Measurements from ENCODE around the gene GSTT2. TPM values are rescaled to one million over a fixed set of nuclear protein-coding genes. Genes with fewer than 3 reads are reported as not detected.

GSTT2 gene
- total and polyA plus RNA-seq, 2 experiments from 2014 or later = 0.44 TPM; not detected in 1

GRCh38 chr22:24028533-24028932, 48.6 kb downstream of the GSTT2 start:
- Histone ChIP-seq H3K4me2 (no peak overlapping the region), H3K27me3 (ENCODE audit: insufficient read depth) (no peaks in the 10 kb centered on the region), H3K9me2 (ENCODE audit: insufficient read depth) (no peaks in the 10 kb centered on the region), H3K36me3 (ENCODE audit: insufficient read depth) (no peaks in the 10 kb centered on the region), H2AFZ (no peak overlapping the region), H3K79me2 (replicated peaks; ENCODE audit: insufficient read depth) (peaks cover 66% of the 10 kb centered on the region), H3K27ac (ENCODE audit: low read depth) (no peak overlapping the region), H3F3A (replicated peaks; ENCODE audit: low read depth) (no peaks in the 10 kb centered on the region), H3K4me3 (no peak overlapping the region), H4K20me1 (replicated peaks; ENCODE audit: insufficient read depth) (peaks cover 16% of the 10 kb centered on the region), H3K4me1 (ENCODE audit: insufficient read depth) (no peaks in the 10 kb centered on the region)
- no peaks in the 10 kb centered on the region for H3K36me3 Mint-ChIP-seq (ENCODE audit: low read depth)
- DNase-seq (ENCODE audit: low spot score) = no peak
- TF ChIP-seq POLR2AphosphoS5 (IDR thresholded peaks at IDR 0.05; ENCODE audit: low read depth) = no peak
- H3K27me3 Mint-ChIP-seq (ENCODE audit: insufficient read depth, low read depth, poor library complexity) = peaks cover 5% of the 10 kb centered on the region
- H3K4me1 Mint-ChIP-seq = peaks cover 6% of the 10 kb centered on the region; the same call in 2 of the 3 replicates
- no peak overlapping the region for H3K27ac Mint-ChIP-seq
- H3K4me3 Mint-ChIP-seq = no peak overlapping the region
- ATAC-seq = no peak
- no peaks in the 10 kb centered on the region for H3K9me3 Mint-ChIP-seq

GRCh38 chr22:24029304-24029703, 49.4 kb downstream of the GSTT2 start:
- no peak overlapping the region for H3K27ac ChIP-seq (ENCODE audit: low read depth)
- Mint-ChIP-seq H3K36me3 (ENCODE audit: low read depth) (no peaks in the 10 kb centered on the region), H3K27me3 (ENCODE audit: insufficient read depth, low read depth, poor library complexity) (peaks cover 5% of the 10 kb centered on the region), H3K9me3 (no peaks in the 10 kb centered on the region), H3K4me1 (peaks cover 6% of the 10 kb centered on the region; the same call in 2 of the 3 replicates), H3K27ac (no peak overlapping the region), H3K4me3 (no peak overlapping the region)
- no peaks in the 10 kb centered on the region for H3K27me3 ChIP-seq (ENCODE audit: insufficient read depth)
- H4K20me1 ChIP-seq (replicated peaks; ENCODE audit: insufficient read depth) = peaks cover 24% of the 10 kb centered on the region
- no peaks in the 10 kb centered on the region for H3F3A ChIP-seq (replicated peaks; ENCODE audit: low read depth)
- no peak overlapping the region for H3K4me3 ChIP-seq
- H3K36me3 ChIP-seq (ENCODE audit: insufficient read depth) = no peaks in the 10 kb centered on the region
- H3K4me2 ChIP-seq = no peak overlapping the region
- H2AFZ ChIP-seq = no peak overlapping the region
- DNase-seq (ENCODE audit: low spot score) = no peak
- H3K79me2 ChIP-seq (replicated peaks; ENCODE audit: insufficient read depth) = peaks cover 68% of the 10 kb centered on the region
- no peaks in the 10 kb centered on the region for H3K4me1 ChIP-seq (ENCODE audit: insufficient read depth)
- no peak for ATAC-seq
- H3K9me2 ChIP-seq (ENCODE audit: insufficient read depth) = no peaks in the 10 kb centered on the region
- TF ChIP-seq ETS1 (IDR thresholded peaks at IDR 0.05) = no peak
- TF ChIP-seq EZH2 (IDR thresholded peaks at IDR 0.05; ENCODE audit: low read depth, unreplicated experiment) = no peak
- no peak for TF ChIP-seq NANOG (IDR thresholded peaks at IDR 0.05; ENCODE audit: borderline replicate concordance)
- no peak for TF ChIP-seq ZNF331 (CRISPR knock-in tag; IDR thresholded peaks at IDR 0.05; ENCODE audit: low read depth)
- no peak for TF ChIP-seq ZNF114 (CRISPR knock-in tag; IDR thresholded peaks at IDR 0.05)
- no peak for TF ChIP-seq POLR2AphosphoS5 (IDR thresholded peaks at IDR 0.05; ENCODE audit: low read depth)
- TF ChIP-seq JUNB (IDR thresholded peaks at IDR 0.05; ENCODE audit: unreplicated experiment) = no peak
- no peak for TF ChIP-seq REST (IDR thresholded peaks at IDR 0.05; ENCODE audit: unreplicated experiment)
- TF ChIP-seq CTCF (conservative IDR thresholded peaks at IDR 0.05; ENCODE audit: low read depth in 2 of 2) = no peak
- TF ChIP-seq ZNF462 (CRISPR knock-in tag; IDR thresholded peaks at IDR 0.05) = no peak

Measured in GM23338 (cell line).